ENCODE data around the gene KRTAP10-12. TPM values are rescaled to one million over a fixed set of nuclear protein-coding genes. Genes with fewer than 3 reads are reported as not detected.

The KRTAP10-12 gene
- total RNA-seq, 4 donors from 2014 or later, result 1.3 to 2.9 TPM; not detected in 2

DNA sequence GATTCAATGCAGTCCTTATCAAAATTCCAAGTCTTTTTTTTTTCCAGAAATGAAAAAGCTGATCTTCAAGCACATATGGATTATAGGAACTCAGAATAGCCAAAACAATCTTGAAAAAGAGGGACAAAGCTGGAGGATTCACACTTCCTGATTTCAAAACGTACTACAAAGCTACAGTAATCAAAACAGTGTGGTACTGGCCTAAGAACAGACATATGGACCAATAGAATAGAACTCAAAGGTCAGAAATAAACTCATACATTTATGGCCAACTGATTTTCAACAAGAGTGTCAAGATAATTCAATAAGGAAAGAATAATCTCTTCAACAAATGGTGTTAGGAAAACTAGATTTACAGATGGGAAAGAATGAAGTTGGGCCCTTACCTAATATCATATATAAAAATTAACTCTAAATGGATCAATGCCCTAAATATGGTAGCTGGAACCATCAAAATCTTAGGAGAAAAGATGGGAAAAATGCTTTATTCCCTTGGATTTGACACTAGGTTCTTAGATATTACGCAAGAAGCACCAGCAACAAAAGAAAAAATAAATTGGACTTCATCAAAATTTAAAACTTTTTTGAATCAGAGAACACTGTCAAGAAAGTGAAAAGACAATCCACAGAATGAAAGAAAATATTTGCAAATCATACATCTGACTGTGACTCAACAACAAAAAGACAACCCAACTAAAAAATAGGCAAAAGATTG lies 4.0 kb upstream of the KRTAP10-12 start:
- Histone ChIP-seq H3K36me3 (no peaks in the 10 kb centered on the region), H3K4me1 (no peaks in the 10 kb centered on the region), H3K27me3 (peaks cover 33% of the 10 kb centered on the region), H3K4me3 (no peak overlapping the region), H3K27ac (no peak overlapping the region), H3K9me3 (no peaks in the 10 kb centered on the region)
- no peak for TF ChIP-seq POLR2AphosphoS5 (IDR thresholded peaks at IDR 0.05)
- TF ChIP-seq POLR2A (IDR thresholded peaks at IDR 0.05), result no peak
- TF ChIP-seq, protein P1, sequence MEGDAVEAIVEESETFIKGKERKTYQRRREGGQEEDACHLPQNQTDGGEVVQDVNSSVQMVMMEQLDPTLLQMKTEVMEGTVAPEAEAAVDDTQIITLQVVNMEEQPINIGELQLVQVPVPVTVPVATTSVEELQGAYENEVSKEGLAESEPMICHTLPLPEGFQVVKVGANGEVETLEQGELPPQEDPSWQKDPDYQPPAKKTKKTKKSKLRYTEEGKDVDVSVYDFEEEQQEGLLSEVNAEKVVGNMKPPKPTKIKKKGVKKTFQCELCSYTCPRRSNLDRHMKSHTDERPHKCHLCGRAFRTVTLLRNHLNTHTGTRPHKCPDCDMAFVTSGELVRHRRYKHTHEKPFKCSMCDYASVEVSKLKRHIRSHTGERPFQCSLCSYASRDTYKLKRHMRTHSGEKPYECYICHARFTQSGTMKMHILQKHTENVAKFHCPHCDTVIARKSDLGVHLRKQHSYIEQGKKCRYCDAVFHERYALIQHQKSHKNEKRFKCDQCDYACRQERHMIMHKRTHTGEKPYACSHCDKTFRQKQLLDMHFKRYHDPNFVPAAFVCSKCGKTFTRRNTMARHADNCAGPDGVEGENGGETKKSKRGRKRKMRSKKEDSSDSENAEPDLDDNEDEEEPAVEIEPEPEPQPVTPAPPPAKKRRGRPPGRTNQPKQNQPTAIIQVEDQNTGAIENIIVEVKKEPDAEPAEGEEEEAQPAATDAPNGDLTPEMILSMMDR (IDR thresholded peaks at IDR 0.05), result no peak
- TF ChIP-seq EP300 (IDR thresholded peaks at IDR 0.05), result no peak
- no peak for DNase-seq (ENCODE audit: low spot score in 2 of 2)
- 63% methylated on average over 2 of the region's 2 CpGs for WGBS

DNA sequence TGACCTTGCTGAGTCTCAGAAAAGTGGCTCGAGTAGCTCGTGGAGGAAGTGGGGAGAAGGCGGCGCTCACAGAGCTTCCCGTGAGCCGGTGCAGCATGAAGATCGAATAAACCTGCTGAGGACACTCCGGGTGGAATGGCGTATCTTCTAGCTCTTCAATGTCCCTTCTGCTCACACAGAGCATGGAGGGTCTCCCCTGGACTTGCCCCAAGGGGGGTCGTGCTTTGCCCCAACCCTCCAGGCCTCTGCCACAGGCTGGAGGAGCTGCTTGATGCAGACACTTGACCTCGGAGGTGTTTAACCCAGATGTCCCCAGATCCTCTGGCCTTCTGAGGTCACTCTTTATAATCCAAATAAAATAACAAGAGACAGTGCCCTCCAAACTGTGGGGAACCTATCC lies 2.2 kb upstream of the KRTAP10-12 start:
- WGBS, result 78% methylated on average over 11 of the region's 11 CpGs

DNA sequence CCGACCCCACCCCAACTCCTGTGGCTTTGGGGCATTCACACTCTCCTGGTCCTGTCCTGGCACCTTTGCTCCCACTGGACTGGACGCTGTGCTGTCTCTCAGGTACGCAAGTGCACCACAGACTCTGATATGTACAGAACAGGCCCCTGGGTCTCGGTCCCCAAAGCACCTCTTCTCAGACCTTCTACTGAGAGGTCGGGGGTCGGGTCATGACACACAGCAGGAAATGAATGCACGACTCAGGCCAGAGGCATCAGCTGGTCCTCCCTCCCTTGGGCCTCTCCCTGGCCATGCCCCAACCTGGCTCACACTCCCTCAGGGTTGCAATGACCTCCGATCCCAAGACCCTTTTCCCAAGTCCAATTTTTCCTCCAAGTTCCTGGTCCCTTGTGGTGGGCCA lies 1.8 kb upstream of the KRTAP10-12 start:
- H3K27me3 ChIP-seq, result peaks cover 44% of the 10 kb centered on the region
- H3K27ac ChIP-seq, result no peak overlapping the region
- no peaks in the 10 kb centered on the region for H3K9me3 ChIP-seq
- no peak overlapping the region for H3K4me3 ChIP-seq
- DNase-seq (ENCODE audit: low spot score in 2 of 2), result no peak
- TF ChIP-seq EP300 (IDR thresholded peaks at IDR 0.05) (no peak), POLR2A (IDR thresholded peaks at IDR 0.05) (no peak), POLR2AphosphoS5 (IDR thresholded peaks at IDR 0.05) (no peak)
- TF ChIP-seq, protein P1 (IDR thresholded peaks at IDR 0.05), result no peak
- 71% methylated on average over 1 of the region's 8 CpGs for WGBS
- no peaks in the 10 kb centered on the region for H3K36me3 ChIP-seq
- H3K4me1 ChIP-seq, result no peaks in the 10 kb centered on the region

More for the DNA sequence above, 2.2 kb upstream of the KRTAP10-12 start:
- TF ChIP-seq EP300 (IDR thresholded peaks at IDR 0.05) (no peak), POLR2AphosphoS5 (IDR thresholded peaks at IDR 0.05) (no peak), POLR2A (IDR thresholded peaks at IDR 0.05) (no peak)
- TF ChIP-seq, protein P1 (IDR thresholded peaks at IDR 0.05), result no peak
- peaks cover 40% of the 10 kb centered on the region for H3K27me3 ChIP-seq
- H3K36me3 ChIP-seq, result no peaks in the 10 kb centered on the region
- H3K4me1 ChIP-seq, result no peaks in the 10 kb centered on the region
- H3K27ac ChIP-seq, result no peak overlapping the region
- no peaks in the 10 kb centered on the region for H3K9me3 ChIP-seq
- no peak for DNase-seq (ENCODE audit: low spot score in 2 of 2)
- H3K4me3 ChIP-seq, result no peak overlapping the region

DNA sequence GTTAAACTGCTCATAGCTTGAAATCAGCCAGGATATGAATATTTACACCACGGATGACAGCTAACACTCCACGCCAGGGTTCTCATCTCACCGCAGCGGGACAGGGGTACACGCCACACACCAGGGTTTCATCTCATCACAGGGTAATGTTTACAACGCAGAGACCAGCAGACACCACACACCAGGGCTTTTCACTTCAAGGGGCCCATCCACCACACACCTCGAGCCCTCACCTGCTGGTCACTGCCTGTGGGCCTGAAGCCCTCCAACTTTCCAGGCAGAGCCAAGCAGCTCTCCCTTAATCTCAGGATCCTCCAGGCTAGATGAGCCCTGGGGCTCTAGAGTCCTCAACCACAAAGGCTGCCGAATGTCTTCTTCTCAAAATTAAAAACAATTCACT lies 1.3 kb upstream of the KRTAP10-12 start:
- H3K9me3 ChIP-seq, result no peaks in the 10 kb centered on the region
- TF ChIP-seq POLR2AphosphoS5 (IDR thresholded peaks at IDR 0.05), result no peak
- TF ChIP-seq EP300 (IDR thresholded peaks at IDR 0.05), result no peak
- TF ChIP-seq POLR2A (IDR thresholded peaks at IDR 0.05), result no peak
- TF ChIP-seq, protein P1 (IDR thresholded peaks at IDR 0.05), result no peak
- no peaks in the 10 kb centered on the region for H3K36me3 ChIP-seq
- WGBS, result 78% methylated on average over 8 of the region's 8 CpGs
- no peaks in the 10 kb centered on the region for H3K4me1 ChIP-seq
- H3K27ac ChIP-seq, result no peak overlapping the region
- H3K4me3 ChIP-seq, result no peak overlapping the region
- peaks cover 49% of the 10 kb centered on the region for H3K27me3 ChIP-seq
- DNase-seq (ENCODE audit: low spot score in 2 of 2), result no peak

DNA sequence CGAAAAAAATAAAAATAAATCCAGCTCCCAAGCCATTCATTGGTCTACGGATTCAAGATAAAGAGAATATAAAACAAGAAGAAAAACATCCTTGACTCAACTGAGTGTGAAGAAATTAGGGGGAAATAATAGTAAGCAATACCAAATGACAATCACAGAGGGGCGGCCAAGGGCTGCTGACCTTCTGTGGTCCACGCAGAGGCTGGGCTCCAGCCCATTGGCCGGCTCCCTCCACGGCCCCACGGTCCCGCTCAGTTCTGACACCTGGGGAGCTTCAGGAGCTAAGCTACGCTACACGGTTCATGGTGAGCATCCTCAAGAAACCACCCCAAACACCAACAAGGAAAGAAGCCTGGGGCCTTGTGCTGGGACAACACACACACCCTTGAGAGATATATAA lies 400 bp upstream of the KRTAP10-12 start:
- Histone ChIP-seq H3K4me3 (no peak overlapping the region), H3K36me3 (no peaks in the 10 kb centered on the region), H3K27ac (no peak overlapping the region), H3K27me3 (peaks cover 58% of the 10 kb centered on the region), H3K4me1 (no peaks in the 10 kb centered on the region), H3K9me3 (no peaks in the 10 kb centered on the region)
- DNase-seq (ENCODE audit: low spot score in 2 of 2), result no peak
- WGBS, result 68% methylated on average over 10 of the region's 10 CpGs
- TF ChIP-seq POLR2AphosphoS5 (IDR thresholded peaks at IDR 0.05) (no peak), EP300 (IDR thresholded peaks at IDR 0.05) (no peak), POLR2A (IDR thresholded peaks at IDR 0.05) (no peak)
- TF ChIP-seq, protein P1 (IDR thresholded peaks at IDR 0.05), result no peak
